ENCODE results near the gene SKOR2. TPM values are rescaled to one million over a fixed set of nuclear protein-coding genes. Genes with fewer than 3 reads are reported as not detected.
A peak's percentile ranks its signal among the peaks of the same experiment; 100 is the strongest.
"Not testable (repeated sequence)": the region's sequence is repeated elsewhere in the genome, so short reads cannot be mapped to it uniquely, and the experiment has no call there.

SKOR2 gene
- total RNA-seq, 1 donor from 2014 or later = not detected

- peak; percentile 29 for DNase-seq (ENCODE audit: low read depth)
Measured at GRCh38 chr18:47215554-47216138, 35.8 kb downstream of the SKOR2 start.

GRCh38 chr18:47209171-47209570, 42.3 kb downstream of the SKOR2 start:
- no peak overlapping the region for H3K4me3 ChIP-seq (ENCODE audit: low read depth, low read length)
- DNase-seq (ENCODE audit: low read depth) = no peak
- no peak for TF ChIP-seq CTCF (conservative IDR thresholded peaks at IDR 0.05; ENCODE audit: low read depth, low read length)

More at GRCh38 chr18:47215554-47216138, 35.8 kb downstream of the SKOR2 start:
- no peak overlapping the region for H3K4me3 ChIP-seq (ENCODE audit: low read depth, low read length)
- peak; percentile 83 for TF ChIP-seq CTCF (conservative IDR thresholded peaks at IDR 0.05; ENCODE audit: low read depth, low read length)

- DNase-seq (ENCODE audit: low read depth) = no peak
- no peak for TF ChIP-seq CTCF (conservative IDR thresholded peaks at IDR 0.05; ENCODE audit: low read depth, low read length)
- H3K4me3 ChIP-seq (ENCODE audit: low read depth, low read length) = no peak overlapping the region
Measured at GRCh38 chr18:47206945-47207637, 44.4 kb downstream of the SKOR2 start.

GRCh38 chr18:47204908-47205522, 46.4 kb downstream of the SKOR2 start:
- TF ChIP-seq CTCF (conservative IDR thresholded peaks at IDR 0.05; ENCODE audit: low read depth, low read length) = peak; percentile 96
- H3K4me3 ChIP-seq (ENCODE audit: low read depth, low read length) = no peak overlapping the region
- DNase-seq (ENCODE audit: low read depth) = no peak

- no peak for DNase-seq (ENCODE audit: low read depth)
- no peak overlapping the region for H3K4me3 ChIP-seq (ENCODE audit: low read depth, low read length)
- no peak for TF ChIP-seq CTCF (conservative IDR thresholded peaks at IDR 0.05; ENCODE audit: low read depth, low read length)
Measured at GRCh38 chr18:47203626-47204464, 47.6 kb downstream of the SKOR2 start.

GRCh38 chr18:47195961-47196360, 55.5 kb downstream of the SKOR2 start:
- not testable (repeated sequence) for H3K4me3 ChIP-seq (ENCODE audit: low read depth, low read length)

GRCh38 chr18:47191961-47192360, 59.5 kb downstream of the SKOR2 start:
- peak; percentile 35 for DNase-seq (ENCODE audit: low read depth)
- peak; percentile 32 for TF ChIP-seq CTCF (conservative IDR thresholded peaks at IDR 0.05; ENCODE audit: low read depth, low read length)
- no peak overlapping the region for H3K4me3 ChIP-seq (ENCODE audit: low read depth, low read length)

More at GRCh38 chr18:47195961-47196360, 55.5 kb downstream of the SKOR2 start:
- DNase-seq (ENCODE audit: low read depth) = not testable (repeated sequence)
